Panc1 (cell line): ENCODE results near the gene KRT75. TPM values are rescaled to one million over a fixed set of nuclear protein-coding genes. Genes with fewer than 3 reads are reported as not detected.

Source experiments
- ATAC-seq: fragments of 200-7000 bp; cut with Tn5 transposase; 2 replicates; pipeline ENCODE4 v1.9.1; 2020; ENCODE audit warnings: mild to moderate bottlenecking, moderate library complexity
- BruUV-seq: library from RNA; stranded (reverse); fragments of 400-500 nt; replicated peaks from 2 replicates; lab custom pipeline; 2021; lab: Mats Ljungman, UMichigan
- CTCF ChIA-PET: fragments of 300-600 bp; sonication (Branson Sonifier 250); formaldehyde crosslinking; loops from one replicate; lab custom pipeline; 2022; ENCODE audit warnings: antibody characterized with exemption; lab: Charles Lee
- POLR2A ChIA-PET: fragments of 300-600 bp; sonication (Branson Sonifier 250); formaldehyde crosslinking; loops from one replicate; lab custom pipeline; 2022; ENCODE audit warnings: antibody characterized with exemption; lab: Charles Lee
- DNase-seq: peaks from one replicate; pipeline ENCODE4 v3.0.0-alpha.2; 2010; ENCODE audit warnings: low read depth, low spot score
- H3K27ac ChIP-seq: 2 replicates; pipeline ENCODE4 v1.5.1; 2011; ENCODE audit warnings: mild to moderate bottlenecking, low read length, inconsistent platforms
- H3K27me3 ChIP-seq: fragments of 200-500 bp; sonication (Bioruptor generic); 2 replicates; pipeline ENCODE4 v1.6.0; 2014; ENCODE audit warnings: low read length, inconsistent platforms; ENCODE audit not compliant: control insufficient read depth, insufficient read depth
- H3K36me3 ChIP-seq: fragments of 200-500 bp; sonication (Bioruptor generic); 2 replicates; pipeline ENCODE4 v1.5.1; 2014; ENCODE audit warnings: inconsistent platforms, mild to moderate bottlenecking, low read length, moderate library complexity; ENCODE audit not compliant: control insufficient read depth, insufficient read depth
- H3K4me1 ChIP-seq: 2 replicates; pipeline ENCODE4 v1.5.1; 2011; ENCODE audit warnings: inconsistent platforms, mild to moderate bottlenecking, low read length, moderate library complexity; ENCODE audit not compliant: control insufficient read depth, insufficient read depth
- H3K4me3 ChIP-seq, 2 experiments: 2 replicates each; pipeline ENCODE4 v1.5.1; 2011 to 2012; ENCODE audit warnings: low read depth in 2 of 2, low read length in 2 of 2, mild to moderate bottlenecking in 2 of 2, inconsistent platforms in 1 of 2, moderate library complexity in 1 of 2
- H3K9me3 ChIP-seq: fragments of 200-500 bp; sonication (Bioruptor generic); 2 replicates; pipeline ENCODE4 v1.5.1; 2014; ENCODE audit warnings: low read depth, mild to moderate bottlenecking, inconsistent platforms, low read length, moderate library complexity; ENCODE audit not compliant: control insufficient read depth, insufficient read depth
- CTCF ChIP-seq: fragments of 450-650 bp; IDR thresholded peaks from 2 replicates; pipeline ENCODE4 v1.5.1; 2017; ENCODE audit warnings: mild to moderate bottlenecking
- POLR2AphosphoS5 ChIP-seq: IDR thresholded peaks from 2 replicates; pipeline ENCODE4 v1.6.1; 2012; ENCODE audit warnings: mild to moderate bottlenecking, low read depth, low read length, moderate library complexity
- REST ChIP-seq, 2 experiments: IDR thresholded peaks; 2 replicates each; pipeline ENCODE4 v1.6.1; 2011 to 2012; ENCODE audit warnings: low read depth in 2 of 2, control low read depth in 1 of 2, low read length in 1 of 2, mild to moderate bottlenecking in 1 of 2, moderate library complexity in 1 of 2; ENCODE audit not compliant: insufficient read depth in 1 of 2
- SIN3A ChIP-seq: IDR thresholded peaks from 2 replicates; pipeline ENCODE4 v1.6.1; 2012; ENCODE audit warnings: low read depth, mild to moderate bottlenecking, low read length, moderate library complexity, borderline replicate concordance; ENCODE audit not compliant: insufficient read depth
- TCF7L2 ChIP-seq: IDR thresholded peaks from 2 replicates; pipeline ENCODE4 v1.6.1; 2011; ENCODE audit warnings: mild to moderate bottlenecking, low read depth, low read length, inconsistent platforms
- in situ Hi-C: cut with HindIII; loops from 2 replicates; pipeline ENCODE4 v1.10.0; 2016; ENCODE audit warnings: low sequenced_read_pairs, low pct_unique_long_range_greater_than_20kb
- intact Hi-C: fragments of 100-400 bp; cut with micrococcal nuclease; formaldehyde crosslinking; loops from one replicate; pipeline ENCODE4 v1.10.0; 2022; ENCODE audit not compliant: unreplicated experiment
- total RNA-seq: library from RNA; stranded (reverse); gene quantifications from one replicate; pipeline ENCODE4 v1.2.1, GENCODE V29; 2021; ENCODE audit not compliant: unreplicated experiment

The KRT75 gene
- total RNA-seq, 1 experiment from 2014 or later, result 0.15 TPM

GRCh38 chr12:52413782-52414345, 20.3 kb downstream of the KRT75 start:
- ATAC-seq, result 0 out of 2 replicates have a peak, but pooled peaks have one; percentile 23

GRCh38 chr12:52413202-52413601, 21.0 kb downstream of the KRT75 start:
- POLR2A ChIA-PET, result interaction anchor here (0.6 kb wide), 1 partner anchor 50 kb away, joined by 3 read pairs; no protein-coding TSS in a partner anchor
- in situ Hi-C loops (no loop called here), intact Hi-C loops (no loop called here)
- Histone ChIP-seq H3K9me3 (no peaks in the 10 kb centered on the region), H3K27ac (no peak overlapping the region), H3K4me3 (no peak overlapping the region), H3K27me3 (no peaks in the 10 kb centered on the region), H3K4me1 (no peaks in the 10 kb centered on the region), H3K36me3 (no peaks in the 10 kb centered on the region)
- TF ChIP-seq TCF7L2, result no peak
- no peak for TF ChIP-seq POLR2AphosphoS5
- no peak for TF ChIP-seq SIN3A
- no peak for TF ChIP-seq REST (IDR thresholded peaks at IDR 0.05; ENCODE audit: insufficient read depth in 1 of 2, low read depth in 2 of 2, low read length in 1 of 2)
- no peak for TF ChIP-seq CTCF
- ATAC-seq (peak; percentile 58), DNase-seq (no peak)
- CTCF ChIA-PET, result no interaction called here
- BruUV-seq, result no TSS peak

More at GRCh38 chr12:52413782-52414345, 20.3 kb downstream of the KRT75 start:
- no peak for TF ChIP-seq POLR2AphosphoS5
- no peak for TF ChIP-seq TCF7L2
- no peak for TF ChIP-seq CTCF
- no peak for TF ChIP-seq REST (IDR thresholded peaks at IDR 0.05; ENCODE audit: insufficient read depth in 1 of 2, low read depth in 2 of 2, low read length in 1 of 2)
- TF ChIP-seq SIN3A, result no peak
- ChIA-PET POLR2A (interaction anchor here (0.6 kb wide), 1 partner anchor 50 kb away, joined by 3 read pairs; no protein-coding TSS in a partner anchor), CTCF (interaction anchor here (0.7 kb wide), 1 partner anchor 240 kb away, joined by 5 read pairs; no protein-coding TSS in a partner anchor)
- Histone ChIP-seq H3K36me3 (no peaks in the 10 kb centered on the region), H3K27ac (no peak overlapping the region), H3K9me3 (no peaks in the 10 kb centered on the region), H3K4me1 (no peaks in the 10 kb centered on the region), H3K4me3 (no peak overlapping the region), H3K27me3 (no peaks in the 10 kb centered on the region)
- in situ Hi-C loops, result no loop called here
- no TSS peak for BruUV-seq
- no peak for DNase-seq
- intact Hi-C loops, result no loop called here
